IPS DF 19.7 (cell line): ENCODE results near the gene BANP.
"Not testable (repeated sequence)": the region's sequence is repeated elsewhere in the genome, so short reads cannot be mapped to it uniquely, and the experiment has no call there.

Source experiments
- DNase-seq: peaks from one replicate; pipeline ENCODE4 v3.0.0-alpha.2; 2013; ENCODE audit warnings: low read depth, low spot score

The BANP gene

DNA sequence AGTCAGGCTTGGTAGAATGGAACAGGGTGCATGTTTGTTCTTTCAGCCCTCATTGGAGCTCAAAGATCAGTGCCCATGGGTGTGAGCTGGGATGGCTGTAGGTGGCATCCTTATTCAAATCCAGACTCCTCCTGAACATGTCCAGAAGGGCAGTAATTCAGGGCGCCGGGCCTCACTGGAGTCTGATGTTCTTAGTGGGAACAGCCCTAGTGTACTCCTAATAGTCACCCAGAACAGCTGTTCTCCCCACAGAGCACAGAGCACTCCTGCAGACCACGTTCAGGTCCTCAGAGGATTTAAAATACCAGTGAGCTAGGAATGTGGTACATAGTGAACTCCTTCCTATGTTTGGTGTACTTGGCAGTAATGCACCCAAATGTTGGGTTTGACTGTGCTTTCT lies 96.2 kb downstream of the BANP start:
- no peak for DNase-seq

DNA sequence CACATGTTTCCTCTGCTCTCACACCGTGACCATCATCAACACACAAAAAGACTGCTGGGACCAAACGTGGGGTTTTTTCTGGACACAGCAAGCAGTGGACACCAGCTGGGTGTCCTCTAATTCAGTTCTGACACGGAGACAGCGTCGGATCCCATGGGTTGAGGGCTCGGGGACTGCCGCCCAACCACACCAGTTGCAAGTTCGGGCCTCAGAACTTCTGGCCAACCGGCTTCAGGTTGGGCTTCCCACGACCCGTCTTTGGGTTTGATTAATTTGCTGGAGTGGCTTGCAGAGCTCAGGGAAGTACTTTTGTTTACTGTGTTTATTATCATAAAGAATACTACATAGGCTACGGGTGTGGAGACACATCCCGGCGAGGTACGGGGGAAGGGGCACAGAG lies 97.8 kb downstream of the BANP start:
- DNase-seq, result no peak

DNA sequence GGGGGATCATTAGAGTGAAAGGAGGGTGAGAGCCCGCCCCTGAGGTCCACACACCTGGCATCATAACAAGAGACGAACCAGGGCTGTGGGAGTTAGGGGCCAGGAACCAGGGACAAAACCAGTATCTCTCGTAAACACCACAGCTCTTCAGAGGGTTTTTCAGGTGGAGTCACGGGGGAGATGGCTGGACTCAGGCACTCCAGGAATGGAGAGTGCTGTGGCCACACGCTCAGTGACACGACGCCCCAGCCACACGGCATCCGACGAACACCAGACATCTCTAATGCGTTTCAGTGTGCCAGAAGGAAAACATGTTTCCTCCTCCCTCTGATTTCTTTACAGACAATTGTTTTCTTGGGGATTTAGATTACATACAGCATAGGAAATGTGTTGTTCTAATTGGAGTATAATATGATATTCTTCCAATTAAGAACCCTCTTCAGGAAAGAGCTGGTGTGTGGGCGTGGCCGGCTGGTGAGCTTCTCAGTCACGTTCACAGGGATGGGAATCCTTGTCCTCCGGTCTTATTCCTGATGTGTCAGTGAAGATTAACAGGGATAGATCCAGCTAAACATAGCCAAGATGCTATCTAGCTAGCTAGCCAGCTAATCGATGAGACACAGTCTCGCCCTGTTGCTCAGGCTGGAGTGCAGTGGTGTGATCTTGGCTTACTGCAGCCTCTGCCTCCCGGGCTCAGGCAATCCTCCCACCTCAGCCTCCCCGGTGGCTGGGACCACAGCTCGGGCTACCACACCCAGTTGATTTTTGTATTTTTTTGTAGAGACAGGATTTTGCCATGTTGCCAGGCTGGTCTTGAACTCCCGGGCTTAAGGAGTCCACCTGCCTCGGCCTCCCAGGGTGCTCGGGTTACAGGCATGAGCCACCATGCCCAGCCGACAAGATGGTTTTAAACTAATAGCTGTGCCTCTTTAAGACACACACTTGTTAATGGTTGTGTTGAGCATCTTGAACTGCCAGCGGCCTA lies 98.6 kb downstream of the BANP start:
- no peak for DNase-seq

DNA sequence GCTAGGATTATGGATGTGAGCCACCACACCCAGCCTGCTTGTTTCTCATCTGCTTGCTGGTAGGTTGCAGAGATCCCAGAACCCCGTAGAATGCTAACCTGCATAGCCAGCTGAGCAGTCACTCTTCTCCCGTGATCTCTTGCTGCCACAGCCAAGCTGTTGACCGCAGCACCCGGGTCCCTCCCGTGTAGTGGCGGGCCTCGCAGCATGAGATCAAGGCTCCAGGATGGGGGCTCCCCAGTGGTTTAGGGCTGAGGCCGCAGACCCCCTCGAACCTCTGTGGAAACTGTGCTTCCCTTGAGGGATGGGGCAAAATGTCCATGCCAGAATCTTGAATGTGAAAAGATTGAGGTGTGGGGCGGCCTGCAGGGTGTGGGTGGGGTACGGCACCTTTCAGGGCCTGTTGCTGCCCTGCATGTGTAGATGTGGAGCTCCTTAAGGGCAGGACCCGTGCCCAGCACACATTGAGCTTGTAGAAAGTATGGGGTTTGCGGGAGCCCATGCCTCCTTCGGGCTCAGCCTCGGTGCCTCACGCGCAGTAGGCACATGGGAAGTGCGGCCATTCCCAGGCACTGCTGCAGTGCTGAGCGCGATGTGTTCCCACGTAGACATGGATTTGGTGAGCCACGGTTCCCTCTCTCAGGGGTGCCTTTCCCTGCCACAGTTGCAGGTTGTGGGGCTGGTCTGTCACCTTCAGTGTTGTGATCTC lies 99.9 kb downstream of the BANP start:
- no peak for DNase-seq

DNA sequence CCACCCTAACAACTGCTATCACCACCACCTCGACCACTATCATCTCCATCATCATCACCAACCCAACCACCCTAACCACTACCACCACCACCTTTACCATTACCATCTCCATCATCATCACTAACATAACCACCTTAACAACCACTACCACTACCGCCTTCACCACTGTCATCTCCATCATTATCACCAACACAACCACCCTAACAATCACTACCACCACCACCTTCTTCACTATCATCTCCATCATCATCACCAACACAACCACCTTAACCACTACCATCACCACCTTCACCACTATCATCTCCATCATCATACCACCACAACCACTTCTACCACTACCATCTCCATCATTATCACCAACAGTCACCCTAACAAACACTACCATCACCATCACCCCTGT lies 101.4 kb downstream of the BANP start:
- no peak for DNase-seq

DNA sequence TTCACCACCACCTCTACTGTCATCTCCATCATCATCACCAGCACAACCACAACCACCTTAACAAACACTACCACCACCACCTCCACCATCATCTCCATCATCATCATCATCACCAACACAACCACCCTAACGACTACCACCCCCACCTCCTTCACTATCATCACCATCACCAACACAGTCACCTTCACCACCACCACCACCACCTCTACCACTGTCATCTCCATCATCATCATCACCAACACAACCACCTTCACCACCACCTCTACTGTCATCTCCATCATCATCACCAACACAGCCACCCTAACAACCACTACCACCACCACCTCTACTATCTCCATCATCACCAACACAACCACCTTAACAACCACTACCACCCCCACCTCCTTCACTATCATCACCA lies 102.2 kb downstream of the BANP start:
- DNase-seq, result not testable (repeated sequence)

DNA sequence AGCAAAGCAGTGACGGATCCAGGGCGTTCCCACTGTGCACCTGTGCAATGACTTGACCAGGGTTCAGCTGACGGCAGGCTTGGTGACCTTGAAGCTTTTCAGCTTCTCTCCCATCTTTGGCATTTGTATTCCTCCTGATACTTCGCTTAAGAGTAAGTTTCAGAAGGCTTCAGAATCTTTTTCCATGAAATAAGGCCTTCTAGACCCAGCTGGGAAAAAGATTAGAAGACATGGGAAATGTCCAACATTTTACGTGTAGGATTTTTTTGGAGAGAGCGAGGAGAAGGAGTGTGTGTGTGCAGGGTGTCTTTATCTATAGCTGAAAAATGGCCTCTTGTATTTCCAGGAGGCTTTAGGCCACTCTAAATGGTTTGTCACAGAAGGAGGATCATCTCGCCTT lies 104.1 kb downstream of the BANP start:
- DNase-seq, result no peak

DNA sequence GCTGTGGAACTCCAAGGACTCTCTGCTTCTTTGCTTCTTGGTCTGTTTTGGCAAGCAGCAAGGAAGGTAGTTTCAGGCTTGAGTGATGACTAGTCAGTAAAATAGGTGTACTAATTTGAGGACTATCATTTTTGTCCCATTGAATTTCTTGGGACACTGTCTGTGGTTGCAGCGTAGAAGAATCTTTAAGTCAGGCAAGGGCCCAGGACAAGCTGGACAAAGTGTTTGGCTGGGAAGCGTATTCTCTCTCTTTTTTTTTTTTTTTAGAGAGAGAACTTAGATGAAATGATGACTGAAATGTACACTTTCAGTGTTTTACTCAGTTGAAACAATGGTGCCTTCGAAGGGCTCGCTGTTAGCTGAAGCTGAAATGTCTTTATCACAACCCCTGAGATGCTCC lies 105.0 kb downstream of the BANP start:
- no peak for DNase-seq

DNA sequence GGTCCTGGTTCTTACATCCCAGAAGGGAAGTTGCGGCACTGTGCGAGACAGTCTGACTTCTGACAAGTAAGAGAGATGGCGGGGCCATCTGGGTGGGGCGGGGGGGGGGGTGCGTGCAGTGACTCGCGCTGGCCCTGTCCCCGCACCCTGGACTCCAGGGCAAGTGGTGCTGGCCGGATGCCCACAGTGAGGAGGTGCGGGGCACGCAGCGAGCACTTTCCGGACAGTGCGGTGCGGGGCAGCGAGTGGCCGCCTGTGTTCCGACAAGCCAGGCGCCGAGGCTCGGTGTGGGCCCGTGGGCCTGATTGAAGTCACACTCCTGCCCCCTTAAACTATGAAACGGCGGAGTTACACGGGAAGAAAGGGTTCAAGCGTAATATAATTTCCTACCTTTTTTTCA lies 106.4 kb downstream of the BANP start:
- no peak for DNase-seq

DNA sequence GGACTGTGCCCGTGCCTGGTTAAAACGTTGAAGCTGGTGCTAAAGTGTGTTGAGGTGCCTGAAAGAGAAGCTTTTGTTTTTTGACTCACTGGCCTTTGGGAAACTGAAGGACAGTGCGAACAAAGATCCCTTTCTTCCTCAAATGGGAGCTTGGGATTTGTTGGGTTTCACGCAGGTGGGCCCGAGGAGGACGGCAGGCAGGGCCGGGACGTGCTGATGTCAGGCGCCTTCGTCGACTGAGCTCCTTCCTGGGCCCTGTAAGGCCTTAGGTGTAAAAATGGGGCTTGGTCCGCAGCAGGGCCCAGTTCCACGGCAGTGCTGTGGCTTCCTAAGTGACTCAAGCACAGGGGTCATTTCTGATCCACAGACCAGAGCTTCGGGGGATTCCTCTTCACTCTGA lies 106.9 kb downstream of the BANP start:
- DNase-seq, result no peak

DNA sequence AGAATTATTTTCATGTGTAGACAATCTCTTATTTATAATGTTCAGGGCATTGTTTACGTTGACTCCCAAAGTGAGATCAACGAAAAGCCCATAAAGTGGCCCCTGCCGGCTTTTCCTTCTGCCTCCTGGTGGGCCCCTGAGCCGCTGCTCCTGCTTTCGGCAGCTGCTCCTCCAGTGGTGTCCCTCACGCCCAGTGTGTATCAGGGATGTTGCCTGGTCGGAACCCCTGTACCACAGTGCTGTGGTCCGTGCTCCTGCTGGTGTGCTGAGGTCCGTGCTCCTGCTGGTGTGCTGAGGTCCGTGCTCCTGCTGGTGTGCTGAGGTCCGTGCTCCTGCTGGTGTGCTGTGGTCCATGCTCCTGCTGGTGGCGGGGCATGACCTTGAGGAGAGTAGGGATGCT lies 107.6 kb downstream of the BANP start:
- no peak for DNase-seq

DNA sequence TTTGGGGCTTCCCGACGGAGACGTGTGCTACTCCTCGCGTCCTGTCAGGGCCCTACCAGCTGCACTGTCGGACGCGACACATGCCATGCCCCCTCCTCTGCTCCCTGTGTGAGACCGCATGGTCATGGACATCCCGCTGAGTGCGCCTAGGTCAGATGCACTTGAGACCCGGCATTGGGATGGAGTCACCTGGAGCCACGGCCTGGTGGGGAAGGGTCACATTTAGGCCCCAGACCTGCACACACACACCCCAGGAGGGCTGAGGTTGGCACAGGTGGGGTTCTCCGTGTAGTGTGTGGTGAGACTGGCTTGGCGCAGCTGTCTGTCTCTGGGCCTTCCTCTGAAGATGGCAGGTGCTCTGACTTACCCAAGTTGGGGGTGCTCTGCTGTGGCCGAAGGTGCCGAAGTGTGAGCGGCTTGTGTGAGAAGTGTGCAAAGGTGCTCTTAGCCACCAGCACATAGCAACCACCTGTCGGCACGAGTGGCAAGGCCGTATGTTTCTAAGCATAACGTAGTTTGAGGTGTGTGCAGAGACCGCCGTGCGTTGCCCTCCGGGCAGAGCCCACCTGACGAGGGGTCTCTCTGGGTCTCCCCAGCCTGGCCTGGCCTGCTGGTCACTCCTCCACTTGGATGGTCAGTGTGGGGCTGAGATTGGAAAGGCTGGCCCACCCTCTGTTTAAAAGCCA lies 108.6 kb downstream of the BANP start:
- DNase-seq, result no peak

DNA sequence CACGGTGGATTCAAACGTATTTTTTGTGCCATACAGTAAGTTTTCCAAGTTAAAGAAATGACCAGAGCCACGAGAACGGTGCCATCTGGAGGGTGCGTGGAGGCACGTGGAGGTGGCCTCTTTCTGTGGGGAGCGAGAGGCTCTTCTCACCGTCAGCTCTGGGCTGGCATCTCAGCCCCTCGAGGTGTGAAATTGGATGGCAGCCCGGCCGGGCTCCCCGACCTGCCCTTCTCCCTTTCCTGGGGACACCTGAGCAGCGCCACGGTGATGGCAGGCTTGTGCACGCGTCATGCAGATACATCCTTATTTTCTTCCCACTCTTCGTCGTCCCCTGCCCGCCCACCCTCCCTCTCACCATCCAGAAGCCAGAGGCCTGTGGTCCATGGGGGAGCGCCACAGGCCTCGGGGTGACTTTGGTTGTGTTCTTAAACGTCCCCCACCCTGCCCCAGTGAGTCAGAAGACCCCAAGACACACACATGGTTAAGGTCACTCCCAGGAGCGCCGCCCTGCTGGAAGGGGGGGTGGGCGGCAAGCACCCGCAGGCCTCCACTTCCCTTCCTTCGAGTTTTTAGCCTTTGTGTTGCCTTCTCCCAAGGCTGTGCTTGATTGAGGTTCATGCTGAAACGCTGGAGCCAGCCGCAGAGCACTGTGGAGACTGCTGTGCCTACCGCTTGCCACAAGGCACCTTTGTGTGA lies 109.4 kb downstream of the BANP start:
- DNase-seq, result no peak

DNA sequence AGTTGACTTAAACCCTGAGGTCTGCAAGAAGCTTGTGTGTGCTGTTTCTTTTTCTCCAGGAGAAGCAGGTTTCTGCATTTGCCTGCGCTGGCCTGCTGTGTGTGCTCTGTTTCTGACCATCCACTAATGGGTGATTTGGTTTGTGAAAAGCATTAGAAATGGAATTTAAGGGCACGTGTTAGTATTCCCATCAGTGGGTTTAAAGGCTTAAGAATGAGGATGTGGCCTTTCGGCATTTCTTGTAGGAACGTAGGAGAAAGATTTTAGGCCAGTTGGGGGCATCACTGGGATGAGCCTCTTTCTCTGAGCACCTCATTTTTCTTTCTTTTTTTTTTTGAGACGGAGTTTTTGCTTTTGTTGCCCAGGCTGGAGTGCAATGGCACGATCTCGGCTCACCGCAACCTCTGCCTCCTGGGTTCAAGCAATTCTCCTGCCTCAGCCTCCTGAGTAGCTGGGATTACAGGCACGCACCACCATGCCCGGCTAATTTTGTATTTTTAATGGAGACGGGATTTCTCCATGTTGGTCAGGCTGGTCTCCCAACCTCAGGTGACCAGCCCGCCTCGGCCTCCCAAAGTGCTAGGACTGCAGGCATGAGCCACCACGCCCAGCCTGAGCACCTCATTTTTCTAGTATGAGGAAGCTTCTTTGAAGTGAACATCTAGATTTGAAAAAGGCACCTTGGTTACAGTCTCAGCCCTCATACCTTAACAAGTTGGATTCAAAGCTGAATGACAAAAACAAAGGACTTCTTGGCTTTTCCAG lies 110.3 kb downstream of the BANP start:
- no peak for DNase-seq

DNA sequence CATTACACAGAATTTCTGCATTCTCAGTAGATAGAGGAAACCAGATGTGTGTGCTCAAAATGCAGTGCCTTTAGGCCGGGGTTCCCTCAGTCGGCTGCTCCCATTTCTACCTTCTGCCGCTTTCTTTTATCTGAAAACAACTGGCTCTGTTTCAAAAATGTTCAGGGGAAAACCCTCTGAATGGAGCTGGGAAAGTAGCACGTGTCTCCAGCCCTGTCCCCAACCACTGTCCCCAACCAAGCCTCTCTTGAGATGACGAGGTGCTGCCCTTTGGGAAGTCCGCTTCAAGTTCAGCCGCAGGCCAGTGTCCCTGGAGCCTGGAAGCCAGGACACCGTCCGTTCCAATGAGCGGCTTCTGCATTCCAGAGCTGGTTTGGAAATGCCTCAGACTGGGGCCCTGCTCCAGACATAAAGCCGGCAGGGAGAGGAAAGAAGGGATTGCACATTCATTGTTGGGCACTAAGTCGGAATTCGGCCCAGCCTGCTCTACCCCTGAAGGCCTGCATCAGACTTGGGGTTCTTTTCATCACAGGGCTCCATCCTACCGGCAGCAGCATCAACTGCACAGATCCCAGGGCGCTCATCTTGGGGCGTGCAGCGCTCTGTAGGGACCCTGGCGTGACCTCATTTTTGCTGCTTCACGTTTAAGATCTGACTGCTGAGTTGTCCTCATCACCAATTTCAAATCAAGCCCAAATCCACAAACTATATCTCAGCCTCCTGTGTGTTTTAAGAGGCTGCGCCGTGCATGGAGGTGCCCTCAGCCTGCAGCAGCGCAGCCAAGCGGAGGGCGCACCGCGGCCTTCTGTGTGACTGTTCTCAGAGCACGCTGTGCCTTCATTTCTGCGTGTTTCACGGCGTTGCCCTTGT lies 111.3 kb downstream of the BANP start:
- DNase-seq, result no peak

DNA sequence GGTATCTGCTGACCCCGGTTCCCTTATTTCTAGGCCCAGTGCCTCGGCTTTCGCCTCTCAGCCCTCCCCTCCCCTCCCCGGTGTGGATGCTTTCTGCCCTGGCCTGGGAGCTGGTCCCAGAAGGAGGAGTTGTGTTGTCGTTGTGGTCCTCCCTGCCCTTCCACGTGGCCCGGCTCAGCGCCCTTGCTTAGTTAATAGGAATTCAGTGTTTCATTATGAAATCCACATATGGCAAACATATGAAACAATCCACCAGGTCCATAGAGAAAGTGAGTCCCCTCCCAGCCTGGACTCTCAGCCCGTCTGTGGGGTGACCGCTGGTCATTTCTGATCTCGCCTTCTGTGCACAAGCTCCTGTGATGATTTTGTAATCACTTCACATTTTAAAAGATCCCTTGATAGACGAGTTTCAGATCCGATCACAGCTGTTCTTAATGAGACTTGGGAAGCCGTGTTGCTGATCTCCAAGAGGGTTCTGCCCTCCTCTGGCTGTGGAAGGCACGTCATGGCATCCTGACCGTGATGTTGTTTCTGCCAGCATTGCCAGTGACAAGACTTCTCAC lies 112.1 kb downstream of the BANP start:
- DNase-seq, result no peak

DNA sequence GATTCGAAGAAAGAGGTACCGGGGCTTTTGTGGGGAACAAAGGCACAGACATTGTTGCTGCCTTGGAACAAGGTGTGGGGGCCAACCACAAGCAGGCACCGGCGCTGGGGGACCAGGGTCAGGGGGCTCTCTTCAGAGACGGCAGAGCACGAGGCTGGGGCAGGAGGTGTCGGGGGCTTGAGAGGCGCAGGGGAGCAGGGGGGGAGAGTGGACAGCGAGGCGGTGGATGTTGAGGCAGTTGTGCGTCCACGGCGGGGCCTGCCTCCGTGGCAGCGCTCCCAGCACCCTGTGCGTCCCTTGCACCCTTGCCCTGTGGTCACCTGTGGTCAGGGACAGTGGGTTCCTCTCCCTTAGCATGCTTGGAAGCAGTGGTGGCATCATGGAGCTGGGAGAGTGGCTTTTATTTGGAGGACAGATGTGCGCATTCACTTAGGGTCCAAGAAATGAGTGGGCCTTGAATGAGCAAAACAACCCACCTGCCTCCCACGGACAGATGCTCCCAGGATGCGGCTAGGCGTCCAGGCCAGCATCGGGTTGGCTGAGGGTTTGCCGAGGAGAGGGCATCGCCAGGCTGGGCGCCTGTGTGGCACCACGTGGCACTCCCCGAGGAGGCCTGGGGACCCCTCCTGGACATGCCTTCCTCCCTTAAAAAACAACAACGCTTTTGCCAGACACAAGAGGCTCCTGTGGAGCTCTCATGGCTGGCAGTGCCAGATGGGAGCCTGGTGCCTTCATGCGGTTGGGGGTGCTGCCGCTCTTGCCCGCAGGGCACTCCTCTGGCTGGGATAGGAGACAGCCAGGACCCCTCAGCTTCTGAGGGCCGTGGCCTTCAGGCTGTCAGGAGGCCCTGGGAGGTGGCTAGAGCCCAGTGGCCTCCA lies 113.0 kb downstream of the BANP start:
- no peak for DNase-seq

DNA sequence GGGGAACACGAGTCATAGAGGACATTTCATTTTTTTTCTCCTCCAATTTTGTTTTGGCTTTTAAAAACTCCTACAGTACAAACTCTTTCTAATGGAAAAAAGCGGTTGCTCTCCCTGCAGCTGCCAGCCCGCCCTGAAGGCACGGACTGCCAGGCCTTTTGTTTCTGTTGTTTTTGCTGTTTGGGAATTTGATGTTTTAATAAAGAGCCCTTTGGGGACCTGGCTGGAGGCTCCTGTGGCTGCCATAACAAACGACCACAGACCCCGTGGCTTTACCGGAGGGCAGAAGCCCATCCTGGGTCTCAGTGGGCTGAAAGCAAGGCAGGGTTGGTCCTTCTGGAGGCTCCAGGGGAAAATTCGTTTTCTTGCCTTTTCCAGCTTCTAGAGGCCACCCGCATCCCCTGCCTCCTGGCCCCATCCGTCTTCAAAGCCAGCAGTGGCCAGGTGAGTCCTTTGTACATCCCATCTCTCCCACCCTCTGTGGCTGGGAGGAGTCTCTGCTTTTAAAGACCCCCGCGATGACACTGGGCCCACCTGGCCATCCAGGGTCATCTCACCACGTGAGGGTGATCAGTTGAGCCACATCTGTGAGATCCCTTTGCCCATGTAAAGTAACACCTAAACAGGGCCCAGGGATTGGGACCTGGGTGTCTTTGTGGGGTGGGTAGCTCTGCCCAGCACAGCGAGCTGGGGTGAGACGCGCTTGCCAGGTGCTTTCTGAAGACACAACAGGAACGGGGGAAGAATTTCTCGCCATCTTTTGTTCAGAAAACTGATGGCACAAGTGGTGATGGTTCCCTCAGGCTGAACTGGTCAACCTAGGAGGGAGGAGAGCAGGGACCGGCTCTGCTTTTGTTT lies 113.9 kb downstream of the BANP start:
- DNase-seq, result no peak
